Peyer's patch (tissue), 4 donors: Measurements from ENCODE around the gene MTCP1. TPM values are rescaled to one million over a fixed set of nuclear protein-coding genes. Genes with fewer than 3 reads are reported as not detected.

ENCODE experiments used
- DNase-seq, 3 donors: peaks; one replicate each; pipeline ENCODE4 v3.0.0-alpha.2; 2017 to 2019
- H3K27ac ChIP-seq, 4 donors: fragments of 200-600 bp; sonication (generic); one replicate each; pipeline ENCODE4 v1.5.1; 2016 to 2019
- H3K27me3 ChIP-seq, 2 donors: fragments of 200-600 bp; sonication (generic); one replicate each; pipeline ENCODE4 v1.5.1; 2019
- H3K36me3 ChIP-seq, 3 donors: fragments of 200-600 bp; sonication (generic); one replicate each; pipeline ENCODE4 v1.5.1; 2016 to 2019
- H3K4me1 ChIP-seq, 4 donors: fragments of 200-600 bp; sonication (generic); one replicate each; pipeline ENCODE4 v1.5.1; 2016 to 2019
- H3K4me3 ChIP-seq, 4 donors: fragments of 200-600 bp; sonication (generic); 1 replicate in 3 of 4; 2 replicates in 1 of 4; pipeline ENCODE4 v1.5.1; 2016 to 2019; ENCODE audit warnings: mild to moderate bottlenecking in 1 of 4
- H3K9me3 ChIP-seq, 4 donors: fragments of 200-600 bp; sonication (generic); one replicate each; pipeline ENCODE4 v1.5.1; 2016 to 2019; ENCODE audit warnings: mild to moderate bottlenecking in 1 of 4
- CTCF ChIP-seq, 6 experiments: fragments of 450-650 bp in 4 of 6; fragments of 200-600 bp in 2 of 6; sonication (generic) in 1 of 6; IDR thresholded peaks; one replicate each; pipeline ENCODE4 v1.5.1; 2017 to 2019; ENCODE audit warnings: antibody characterized with exemption in 6 of 6, mild to moderate bottlenecking in 3 of 6, moderate library complexity in 1 of 6
- POLR2A ChIP-seq, 2 donors: fragments of 450-650 bp; IDR thresholded peaks; one replicate each; pipeline ENCODE4 v1.5.1; 2017; ENCODE audit warnings: antibody characterized with exemption in 2 of 2, mild to moderate bottlenecking in 2 of 2, moderate library complexity in 2 of 2
- total RNA-seq, 4 donors: library from RNA; depleted of rRNA; stranded (reverse); fragments of >200 nt; gene quantifications; one replicate each; pipeline ENCODE4 v1.1.0, GENCODE V29; 2016

The MTCP1 gene
- total RNA-seq, 4 donors from 2014 or later = 1.2 to 8.3 (median 4.2) TPM

DNA sequence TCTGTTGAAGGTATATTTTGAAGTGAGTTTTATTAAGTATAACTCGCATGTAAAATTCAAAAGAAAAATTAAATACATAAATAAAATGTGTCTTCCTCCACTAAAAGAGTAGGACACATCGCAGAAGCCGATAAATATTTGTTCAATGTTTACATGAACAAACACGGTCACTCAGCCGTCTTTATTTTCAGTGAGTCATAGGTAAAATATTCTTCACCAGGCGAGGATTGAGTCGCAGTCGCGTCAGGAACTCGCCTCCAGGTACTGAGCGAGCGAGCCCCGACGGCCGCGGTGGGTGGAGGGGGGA, 44.6 kb downstream of the MTCP1 start:
- H3K4me3 ChIP-seq = peak overlapping the region; percentile 55 to 73 (median 64)

DNA sequence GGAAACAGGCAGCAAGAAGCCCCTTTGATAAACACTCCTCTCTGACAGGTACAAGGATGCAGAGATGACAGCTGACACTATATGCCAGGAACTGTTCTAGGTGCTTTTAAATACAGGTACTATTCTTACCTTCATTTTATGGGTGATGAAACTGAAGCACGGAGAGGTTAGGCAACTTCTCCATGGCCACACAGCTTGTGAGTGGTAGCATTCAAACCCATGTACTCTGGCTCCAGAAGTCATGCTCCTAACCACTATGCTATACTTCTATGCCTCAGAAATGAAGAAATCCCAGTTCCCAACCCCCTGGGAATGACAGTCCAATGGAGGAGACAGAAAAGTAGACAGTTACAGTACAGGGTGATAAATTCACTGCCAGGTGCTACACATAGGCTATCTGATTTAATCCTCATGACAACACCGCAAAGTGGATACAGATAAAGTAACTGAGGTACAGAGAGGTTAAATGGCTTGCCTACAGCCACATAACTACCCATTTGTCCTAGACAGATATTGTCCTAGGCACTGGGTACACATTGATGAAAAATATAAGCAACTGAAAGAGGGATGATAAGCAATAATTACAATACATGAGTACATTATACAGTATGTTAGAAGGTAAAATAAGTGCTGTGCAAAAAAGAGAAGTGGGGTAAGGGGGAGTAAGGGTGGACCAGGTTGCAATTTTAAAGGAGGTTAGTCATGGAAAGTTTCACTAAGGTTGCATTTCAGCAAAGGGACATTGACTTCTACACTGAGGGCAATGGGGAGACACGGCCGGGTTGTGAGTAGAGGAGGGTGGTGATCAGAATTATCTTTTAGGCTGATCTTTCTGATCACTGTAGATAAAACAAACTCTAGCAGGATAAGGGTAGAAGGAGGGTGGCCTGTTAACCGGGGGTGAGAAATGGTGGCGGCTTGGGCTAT, 46.8 kb downstream of the MTCP1 start:
- Histone ChIP-seq H3K9me3 (no peaks in the 10 kb centered on the region), H3K36me3 (no peaks in the 10 kb centered on the region), H3K4me1 (peaks cover 0 to 8% (median 0%) of the 10 kb centered on the region in 4 donors), H3K4me3 (no peak overlapping the region), H3K27ac (no peak overlapping the region), H3K27me3 (no peaks in the 10 kb centered on the region)
- DNase-seq = no peak
- TF ChIP-seq CTCF (IDR thresholded peaks at IDR 0.05) = no peak
- TF ChIP-seq POLR2A (IDR thresholded peaks at IDR 0.05) = no peak

More for the DNA sequence above, 44.6 kb downstream of the MTCP1 start:
- Histone ChIP-seq H3K36me3 (no peaks in the 10 kb centered on the region), H3K4me1 (peaks cover 0 to 9% (median 0%) of the 10 kb centered on the region in 4 donors), H3K9me3 (no peaks in the 10 kb centered on the region), H3K27ac (peak overlapping the region; percentile 90 to 99 (median 97)), H3K27me3 (no peaks in the 10 kb centered on the region)
- no peak for DNase-seq
- no peak for TF ChIP-seq CTCF (IDR thresholded peaks at IDR 0.05)

GRCh38 chrX:155022585-155022984, 48.4 kb downstream of the MTCP1 start, which contains the start of gene F8:
Gene F8, minus strand, starts transcription at chrX:155022723. Its CDS starts 171 bp downstream, at chrX:155022552.
- no peaks in the 10 kb centered on the region for H3K27me3 ChIP-seq
- no peak within 1 kb of the TSS for H3K4me3 ChIP-seq
- no peaks in the 10 kb centered on the region for H3K4me1 ChIP-seq
- H3K9me3 ChIP-seq = no peaks in the 10 kb centered on the region
- H3K36me3 ChIP-seq = no peaks in the 10 kb centered on the region
- H3K27ac ChIP-seq = no peak within 1 kb of the TSS
- no peak for DNase-seq
- TF ChIP-seq CTCF (IDR thresholded peaks at IDR 0.05) (no peak), POLR2A (IDR thresholded peaks at IDR 0.05) (no peak)

DNA sequence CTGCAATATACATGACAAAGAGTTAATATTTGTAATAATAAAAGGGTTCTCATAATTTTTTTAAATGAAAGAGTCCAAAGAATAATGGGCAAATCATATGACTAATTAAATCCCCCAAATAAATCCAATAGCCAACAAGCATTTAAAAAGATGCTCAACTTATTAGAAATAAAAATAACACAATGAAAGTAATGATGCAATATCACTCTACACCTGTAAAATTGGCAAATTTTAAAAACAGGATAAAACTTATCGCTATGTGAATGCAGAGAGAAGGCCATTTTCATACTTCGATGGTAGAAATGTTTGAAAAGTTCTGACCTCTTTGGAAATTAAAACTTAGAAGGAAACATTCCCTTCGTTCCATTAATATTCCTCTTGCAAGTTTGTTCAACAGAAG, 50.3 kb downstream of the MTCP1 start:
- no peaks in the 10 kb centered on the region for H3K36me3 ChIP-seq
- DNase-seq = no peak
- TF ChIP-seq CTCF (IDR thresholded peaks at IDR 0.05) (no peak), POLR2A (IDR thresholded peaks at IDR 0.05) (no peak)
- no peaks in the 10 kb centered on the region for H3K4me1 ChIP-seq
- no peaks in the 10 kb centered on the region for H3K9me3 ChIP-seq
- no peak overlapping the region for H3K4me3 ChIP-seq
- no peak overlapping the region for H3K27ac ChIP-seq
- no peaks in the 10 kb centered on the region for H3K27me3 ChIP-seq

Other genes with a start within 250 kb of the MTCP1 start
- gene SMIM9, start 236.5 kb downstream of the MTCP1 start, total RNA-seq = not detected
- gene F8A1, start 184.8 kb downstream of the MTCP1 start, total RNA-seq = 10 to 100 TPM in 2 of 4 donors, 1 to 10 TPM in 2; 4.0 to 17.4 (median 9.5) TPM
- gene F8, start 48.4 kb downstream of the MTCP1 start, total RNA-seq = 10 to 100 TPM in 1 of 4 donors, 1 to 10 TPM in 3; 1.5 to 19.8 (median 4.6) TPM
- 10 to 100 TPM; 20.7 to 41.7 (median 35.1) TPM for gene FUNDC2, start 44.3 kb downstream of the MTCP1 start, total RNA-seq
- gene CMC4, start within 50 bp of the MTCP1 start, total RNA-seq = 10 to 100 TPM in 2 of 4 donors, 1 to 10 TPM in 2; 3.8 to 20.6 (median 11.8) TPM
- gene BRCC3, start 372 bp upstream of the MTCP1 start, total RNA-seq = 10 to 100 TPM; 14.7 to 24.8 (median 18.6) TPM
- gene VBP1, start 145.3 kb upstream of the MTCP1 start, total RNA-seq = 10 to 100 TPM; 11.7 to 31.9 (median 21.8) TPM
- gene RAB39B, start 193.4 kb upstream of the MTCP1 start, total RNA-seq = 1 to 10 TPM in 1 of 4 donors, under 1 TPM in 2, not detected in 1; 0.35 to 3.3 (median 0.80) TPM